Aorta (tissue), 5 donors: ENCODE data around the gene HMCN1. TPM values are rescaled to one million over a fixed set of nuclear protein-coding genes. Genes with fewer than 3 reads are reported as not detected.
"Not testable (repeated sequence)": the region's sequence is repeated elsewhere in the genome, so short reads cannot be mapped to it uniquely, and the experiment has no call there.

Source experiments
- ATAC-seq: fragments of 200-7000 bp; cut with Tn5 transposase; one replicate; pipeline ENCODE4 v1.9.1; 2022; ENCODE audit warnings: moderate library complexity; ENCODE audit not compliant: low FRiP score
- DNase-seq, 2 donors: peaks; one replicate each; pipeline ENCODE4 v3.0.0-alpha.2; 2020
- H3K27ac ChIP-seq, 2 donors: one replicate each; pipeline ENCODE4 v1.5.1; 2013; ENCODE audit warnings: low read length in 2 of 2, mild to moderate bottlenecking in 2 of 2, moderate library complexity in 2 of 2, control low read depth in 1 of 2, inconsistent platforms in 1 of 2, low read depth in 1 of 2
- H3K27me3 ChIP-seq, 2 donors: one replicate each; pipeline ENCODE4 v1.6.1; 2013; ENCODE audit warnings: control low read depth in 1 of 2, low read length in 1 of 2, mild to moderate bottlenecking in 1 of 2, moderate library complexity in 1 of 2; ENCODE audit not compliant: insufficient read depth in 2 of 2, control insufficient read depth in 1 of 2
- H3K36me3 ChIP-seq, 2 donors: one replicate each; pipeline ENCODE4 v1.6.1; 2013; ENCODE audit warnings: control low read depth in 1 of 2, low read length in 1 of 2, mild to moderate bottlenecking in 1 of 2; ENCODE audit not compliant: insufficient read depth in 2 of 2, control insufficient read depth in 1 of 2
- H3K4me1 ChIP-seq, 2 donors: one replicate each; pipeline ENCODE4 v1.6.1; 2013; ENCODE audit warnings: low read length in 2 of 2, control low read depth in 1 of 2, mild to moderate bottlenecking in 1 of 2, moderate library complexity in 1 of 2; ENCODE audit not compliant: insufficient read depth in 2 of 2, control insufficient read depth in 1 of 2
- H3K4me3 ChIP-seq, 2 donors: one replicate each; pipeline ENCODE4 v1.5.1; 2013; ENCODE audit warnings: low read length in 2 of 2, control low read depth in 1 of 2, mild to moderate bottlenecking in 1 of 2
- H3K9me3 ChIP-seq: one replicate; pipeline ENCODE4 v1.6.1; 2013; ENCODE audit warnings: mild to moderate bottlenecking, low read length; ENCODE audit not compliant: control insufficient read depth
- WGBS, 2 donors: extraction: QIAGEN DNeasy Blood & Tissue Kit; methylation state at CpG; one replicate each; pipeline ENCODE4 v1.1.7; 2013; 5-methylcytosine and 5-hydroxymethylcytosine counted together
- intact Hi-C, 2 donors: fragments of 100-400 bp; cut with DNase I; formaldehyde crosslinking; loops; one replicate each; pipeline versions ENCODE4 v1.14.2 to v1.15.0; 2022
- polyA plus RNA-seq, 2 donors: library from polyadenylated mRNA; stranded (reverse); fragments of 200-250 nt; gene quantifications; one replicate each; pipeline ENCODE4 v1.2.3, GENCODE V29; 2013
- total RNA-seq, 2 donors: library from RNA; stranded (reverse); fragmentation: NEBNext Ultra II Directional; extraction: Animal tissue kit (Norgen Biotek cat#: 25700); gene quantifications; one replicate each; pipeline ENCODE4 v1.2.1, GENCODE V29; 2021
- donor health status: healthy with polysubstance abuse.
- donor health status: Bipolar disorder and iron deficiency.
- donor health status: DM: no; HTN: no; CAD: no.
- donor health status: DM: no; HTN: no; CAD: no.
- donor health status: DM: yes; HTN: yes; CAD: no.

HMCN1 gene
- total and polyA plus RNA-seq, 4 donors = 11.3 to 93.6 (median 50.0) TPM

DNA sequence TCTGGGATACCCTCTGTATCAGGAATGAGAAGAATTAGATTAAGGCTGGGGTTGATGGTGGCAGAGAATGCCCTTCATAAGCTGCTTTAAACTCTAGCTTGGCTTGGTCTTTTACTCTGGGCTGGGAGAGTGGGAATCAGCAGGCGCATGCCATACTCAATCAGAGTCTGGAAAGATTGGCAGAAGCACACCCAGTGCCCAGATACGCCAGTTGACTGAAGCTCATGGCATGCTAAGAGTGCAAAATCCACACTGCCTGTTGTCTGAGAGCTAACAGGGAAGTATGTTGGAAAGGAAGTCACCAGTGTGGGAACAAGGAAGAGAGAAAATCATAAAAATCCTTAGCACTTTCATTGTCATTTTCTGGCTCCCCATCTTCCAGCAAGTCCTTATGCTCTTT is 53.0 kb downstream of the HMCN1 start:
- Histone ChIP-seq H3K4me3 (no peak overlapping the region), H3K9me3 (no peaks in the 10 kb centered on the region), H3K27me3 (no peaks in the 10 kb centered on the region), H3K27ac (peak overlapping the region in 1 of 2 donors; percentile 21), H3K36me3 (no peaks in the 10 kb centered on the region), H3K4me1 (peaks cover 3 to 13% of the 10 kb centered on the region in 2 donors)
- intact Hi-C loops = no loop called here
- ATAC-seq (peak; percentile 52), DNase-seq (peak in 1 of 2 donors; percentile 47)
- WGBS, 2 donors = 4 to 8% methylated on average over 2 of the region's 2 CpGs

DNA sequence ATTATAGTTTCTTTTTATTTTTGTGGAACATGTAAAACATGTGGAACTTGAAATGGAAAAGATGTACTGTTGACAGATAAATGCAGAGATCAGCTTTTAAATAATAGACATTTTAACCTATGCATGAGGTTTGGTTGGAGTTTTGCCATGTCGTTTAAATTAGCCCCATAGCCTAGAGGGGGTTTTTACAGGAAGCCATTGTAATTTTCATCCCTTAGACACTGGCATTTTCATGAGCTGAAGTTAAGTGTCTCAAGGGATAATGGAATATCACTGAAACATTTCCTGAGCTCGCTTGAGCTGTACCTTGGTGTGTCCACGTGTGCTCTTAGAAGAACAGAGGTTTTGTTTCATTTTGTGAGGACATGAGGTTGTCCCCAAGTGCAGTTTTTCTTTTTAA is 54.2 kb downstream of the HMCN1 start:
- no peak for ATAC-seq
- no peak overlapping the region for H3K4me3 ChIP-seq
- no peaks in the 10 kb centered on the region for H3K36me3 ChIP-seq
- H3K27me3 ChIP-seq = no peaks in the 10 kb centered on the region
- no peak for DNase-seq
- WGBS, 2 donors = 24% methylated on average over 3 of the region's 3 CpGs
- H3K4me1 ChIP-seq = peaks cover 3 to 13% of the 10 kb centered on the region in 2 donors
- no peaks in the 10 kb centered on the region for H3K9me3 ChIP-seq
- no peak overlapping the region for H3K27ac ChIP-seq
- intact Hi-C loops = no loop called here

DNA sequence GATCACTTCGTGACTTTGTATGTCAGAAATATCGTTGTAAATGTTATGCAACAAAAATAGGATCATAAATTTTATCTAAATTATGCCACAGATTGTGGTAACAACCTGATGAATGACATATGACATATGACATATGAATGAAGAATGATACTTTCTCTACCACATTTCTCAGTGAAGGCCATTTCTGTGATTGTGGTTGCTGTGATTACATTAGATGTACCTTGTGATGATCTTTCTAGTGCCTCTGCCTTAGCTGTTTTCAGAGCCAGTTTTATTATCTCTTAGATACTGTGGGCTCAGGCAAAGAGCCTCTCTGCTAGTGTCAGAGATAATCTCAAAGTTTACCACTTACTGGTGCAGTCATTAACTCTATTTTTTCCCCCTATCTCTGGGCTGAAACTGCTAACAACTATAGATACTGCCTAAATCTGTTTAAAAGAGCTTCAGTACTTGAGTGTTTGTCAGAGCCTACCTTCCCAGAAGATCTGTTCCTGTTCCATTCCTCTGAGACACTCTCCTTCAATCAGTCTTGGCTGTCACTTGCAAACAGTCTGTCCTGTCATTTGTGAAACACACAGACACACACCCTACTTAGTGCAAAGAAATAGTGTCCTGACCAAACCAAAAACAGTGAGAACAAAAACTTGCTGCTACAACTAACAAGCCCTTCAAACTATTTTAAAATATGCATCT is 55.5 kb downstream of the HMCN1 start:
- 31 to 41% methylated on average over 2 of the region's 2 CpGs for WGBS, 2 donors
- Histone ChIP-seq H3K4me3 (no peak overlapping the region), H3K36me3 (no peaks in the 10 kb centered on the region), H3K27me3 (no peaks in the 10 kb centered on the region), H3K9me3 (no peaks in the 10 kb centered on the region), H3K4me1 (peaks cover 3 to 13% of the 10 kb centered on the region in 2 donors), H3K27ac (peak overlapping the region in 1 of 2 donors; percentile 79)
- ATAC-seq (no peak), DNase-seq (no peak)
- intact Hi-C loops = no loop called here

DNA sequence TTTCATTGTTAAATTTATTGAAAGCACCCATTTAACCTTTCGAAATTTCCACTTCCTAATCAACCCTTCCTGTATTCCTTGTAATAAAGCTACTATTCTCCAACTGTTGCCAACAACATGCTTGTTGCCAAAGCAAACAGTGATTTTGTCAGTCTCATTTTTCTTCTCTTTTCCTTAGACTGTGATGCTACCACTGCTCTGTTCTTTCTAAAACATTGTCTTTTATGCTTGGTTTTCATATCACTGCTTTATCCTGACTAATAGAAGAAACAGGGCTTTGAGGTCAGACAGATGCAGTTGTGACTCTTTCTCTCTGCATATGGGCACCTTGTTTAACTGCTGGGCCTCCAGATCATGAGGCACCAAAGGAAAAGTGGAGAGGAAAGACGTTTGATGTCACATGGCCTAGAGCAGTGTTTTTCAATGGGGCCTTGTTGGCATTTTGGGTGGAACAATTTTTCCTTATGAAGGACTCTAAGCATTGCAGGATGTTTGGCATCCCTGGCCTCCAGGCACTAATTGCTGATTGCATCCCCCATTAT is 56.1 kb downstream of the HMCN1 start:
- H3K4me1 ChIP-seq = peaks cover 6 to 13% of the 10 kb centered on the region in 2 donors
- H3K4me3 ChIP-seq = no peak overlapping the region
- WGBS, 2 donors = 2 to 10% methylated on average over 2 of the region's 2 CpGs
- no peaks in the 10 kb centered on the region for H3K36me3 ChIP-seq
- H3K27ac ChIP-seq = peak overlapping the region in 1 of 2 donors; percentile 10
- H3K9me3 ChIP-seq = no peaks in the 10 kb centered on the region
- DNase-seq = no peak
- ATAC-seq = no peak
- intact Hi-C loops = no loop called here
- no peaks in the 10 kb centered on the region for H3K27me3 ChIP-seq

DNA sequence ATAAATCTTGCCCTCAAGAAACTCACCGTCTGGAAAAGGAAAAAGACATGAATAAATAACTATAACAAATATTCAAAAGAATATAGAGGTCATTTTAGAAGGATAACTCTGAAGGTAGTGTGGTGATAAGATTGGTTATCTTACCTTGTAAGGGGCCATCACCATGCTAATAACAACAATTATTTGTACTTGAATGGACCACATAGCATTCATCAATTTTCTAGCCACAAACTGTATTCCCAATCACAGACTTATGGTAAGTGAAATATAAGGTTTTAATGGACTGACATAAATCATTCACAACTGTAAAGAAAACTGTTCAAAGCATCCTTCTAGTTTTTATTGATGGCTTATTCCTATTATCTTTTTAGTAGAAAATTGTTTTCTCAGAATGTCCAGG is 57.8 kb downstream of the HMCN1 start:
- Histone ChIP-seq H3K36me3 (no peaks in the 10 kb centered on the region), H3K27ac (no peak overlapping the region), H3K4me3 (no peak overlapping the region), H3K9me3 (no peaks in the 10 kb centered on the region), H3K4me1 (peaks cover 6 to 13% of the 10 kb centered on the region in 2 donors), H3K27me3 (no peaks in the 10 kb centered on the region)
- WGBS, 2 donors = 70 to 88% methylated on average over 1 of the region's 1 CpG
- DNase-seq (no peak), ATAC-seq (no peak)
- intact Hi-C loops = no loop called here

DNA sequence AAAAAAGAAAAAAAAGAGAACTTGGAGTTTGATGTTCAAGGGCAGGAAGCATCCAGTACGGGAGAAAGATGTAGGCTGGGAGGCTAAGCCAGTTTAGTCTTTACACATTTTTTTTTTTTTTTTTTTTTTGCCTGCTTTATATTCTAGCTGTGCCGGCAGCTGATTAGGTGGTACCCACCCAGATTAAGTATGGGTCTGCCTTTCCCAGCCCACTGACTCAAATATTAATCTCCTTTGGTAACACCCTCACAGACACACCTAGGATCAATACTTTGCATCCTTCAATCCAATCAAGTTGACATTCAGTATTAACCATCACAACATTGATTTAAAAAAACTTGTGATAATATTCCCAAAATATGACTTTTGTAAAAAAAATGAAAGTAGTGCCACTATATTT is 60.3 kb downstream of the HMCN1 start:
- H3K4me1 ChIP-seq, DNase-seq, ATAC-seq, H3K36me3 ChIP-seq, H3K27me3 ChIP-seq, H3K9me3 ChIP-seq, intact Hi-C loops, H3K4me3 ChIP-seq, H3K27ac ChIP-seq: not testable (repeated sequence)
- 52 to 65% methylated on average over 2 of the region's 2 CpGs for WGBS, 2 donors

DNA sequence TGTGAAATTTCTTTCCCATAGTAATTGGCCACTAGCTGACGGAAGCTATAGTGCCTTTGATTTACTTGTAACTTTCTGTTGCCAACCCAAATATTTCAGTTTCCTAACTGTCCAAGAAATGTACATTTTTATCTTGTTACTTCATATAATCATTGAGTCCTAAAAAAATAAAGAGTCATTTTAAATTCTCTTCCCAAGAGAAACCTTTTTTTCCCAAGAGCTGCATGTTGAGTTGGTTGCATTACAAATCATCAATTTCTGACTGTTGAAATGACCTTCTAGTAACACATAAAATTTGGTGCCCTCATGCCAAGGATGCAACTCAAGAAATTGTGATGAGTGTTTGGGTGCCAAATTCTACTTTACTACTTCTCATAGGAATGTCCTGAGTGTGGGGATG is 61.0 kb downstream of the HMCN1 start:
- H3K4me3 ChIP-seq = no peak overlapping the region
- WGBS, 2 donors = 4 to 7% methylated on average over 1 of the region's 1 CpG
- H3K9me3 ChIP-seq = no peaks in the 10 kb centered on the region
- ATAC-seq (peak; percentile 42), DNase-seq (no peak)
- intact Hi-C loops = no loop called here
- peaks cover 6% of the 10 kb centered on the region in 2 donors for H3K4me1 ChIP-seq
- H3K27me3 ChIP-seq = no peaks in the 10 kb centered on the region
- no peaks in the 10 kb centered on the region for H3K36me3 ChIP-seq
- H3K27ac ChIP-seq = no peak overlapping the region

DNA sequence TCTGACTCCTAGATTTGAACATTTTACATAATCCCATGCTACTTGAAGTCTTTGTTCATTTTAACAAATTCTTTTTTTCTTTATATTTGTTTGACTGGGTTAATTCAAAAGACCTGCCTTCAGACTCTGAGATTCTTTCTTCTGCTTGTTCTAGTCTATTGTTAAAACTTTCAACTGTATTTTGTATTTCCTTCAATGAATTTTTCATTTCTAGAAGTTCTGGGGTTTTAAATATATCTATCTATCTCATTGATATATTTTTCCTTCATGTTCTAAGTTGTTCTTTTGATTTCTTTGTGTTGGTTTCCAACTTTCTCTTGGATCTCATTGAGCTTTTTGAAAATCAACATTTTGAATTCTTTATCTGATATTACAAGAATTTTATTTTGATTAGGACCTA is 64.3 kb downstream of the HMCN1 start:
- intact Hi-C loops = no loop called here
- Histone ChIP-seq H3K36me3 (no peaks in the 10 kb centered on the region), H3K9me3 (no peaks in the 10 kb centered on the region), H3K27me3 (no peaks in the 10 kb centered on the region), H3K27ac (no peak overlapping the region), H3K4me1 (peaks cover 2 to 12% of the 10 kb centered on the region in 2 donors), H3K4me3 (no peak overlapping the region)
- DNase-seq (no peak), ATAC-seq (no peak)

DNA sequence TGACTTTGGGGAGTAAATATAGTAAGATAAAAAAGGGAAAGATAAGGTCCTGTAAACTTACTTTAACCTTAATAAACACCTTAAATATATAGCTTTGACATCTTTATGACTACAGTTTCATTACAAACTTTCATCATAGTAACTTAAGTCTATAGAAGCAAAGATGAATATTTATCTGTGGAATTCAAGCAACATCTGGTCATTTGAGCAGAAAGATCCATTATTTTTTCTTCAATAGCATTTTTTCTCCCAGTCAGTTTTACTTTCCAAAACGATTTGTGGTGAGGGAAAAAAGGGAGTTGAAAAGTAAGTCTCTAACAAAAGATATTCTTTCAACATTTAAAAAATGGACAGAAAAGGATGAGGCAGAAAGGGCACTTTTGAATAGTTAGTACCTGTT is 69.0 kb downstream of the HMCN1 start:
- Histone ChIP-seq H3K4me1 (peaks cover 2 to 6% of the 10 kb centered on the region in 2 donors), H3K4me3 (no peak overlapping the region), H3K27me3 (no peaks in the 10 kb centered on the region), H3K27ac (no peak overlapping the region), H3K36me3 (no peaks in the 10 kb centered on the region), H3K9me3 (no peaks in the 10 kb centered on the region)
- intact Hi-C loops = no loop called here
- WGBS, 2 donors = 5 to 11% methylated on average over 1 of the region's 1 CpG
- DNase-seq (no peak), ATAC-seq (no peak)
